Measurements from ENCODE around the gene DAO. TPM values are rescaled to one million over a fixed set of nuclear protein-coding genes. Genes with fewer than 3 reads are reported as not detected.

DAO gene
- polyA plus RNA-seq, 1 donor, result not detected

- DNase-seq, result no peak
Measured at GRCh38 chr12:108876550-108876949, 3.3 kb upstream of the DAO start.

GRCh38 chr12:108881953-108882352, 2.1 kb downstream of the DAO start:
- no peak for DNase-seq

GRCh38 chr12:108884116-108885012, 4.5 kb downstream of the DAO start:
- no peak for DNase-seq

GRCh38 chr12:108886873-108887629, 7.2 kb downstream of the DAO start:
- no peak for DNase-seq

- DNase-seq, result no peak
Measured at GRCh38 chr12:108888031-108888430, 8.1 kb downstream of the DAO start.

- DNase-seq, result no peak
Measured at GRCh38 chr12:108890208-108890607, 10.3 kb downstream of the DAO start.

GRCh38 chr12:108895220-108895802, 15.4 kb downstream of the DAO start:
- DNase-seq, result no peak

GRCh38 chr12:108896336-108896735, 16.4 kb downstream of the DAO start:
- no peak for DNase-seq

GRCh38 chr12:108896817-108897216, 16.9 kb downstream of the DAO start:
- DNase-seq, result no peak

GRCh38 chr12:108899145-108899544, 19.3 kb downstream of the DAO start:
- DNase-seq, result no peak

- DNase-seq, result no peak
Measured at GRCh38 chr12:108905725-108906124, 25.8 kb downstream of the DAO start.

GRCh38 chr12:108906971-108907370, 27.1 kb downstream of the DAO start:
- DNase-seq, result no peak

- peak; percentile 22 for DNase-seq
Measured at GRCh38 chr12:108907839-108908351, 28.0 kb downstream of the DAO start.

- DNase-seq, result no peak
Measured at GRCh38 chr12:108910336-108910735, 30.4 kb downstream of the DAO start.

- no peak for DNase-seq
Measured at GRCh38 chr12:108911915-108912314, 32.0 kb downstream of the DAO start.

- DNase-seq, result no peak
Measured at GRCh38 chr12:108912361-108912760, 32.5 kb downstream of the DAO start.

- peak; percentile 36 for DNase-seq
Measured at GRCh38 chr12:108914121-108914531, 34.2 kb downstream of the DAO start.

GRCh38 chr12:108915632-108916133, 35.8 kb downstream of the DAO start:
- DNase-seq, result no peak

GRCh38 chr12:108916336-108916735, 36.4 kb downstream of the DAO start:
- no peak for DNase-seq

- DNase-seq, result no peak
Measured at GRCh38 chr12:108918206-108918605, 38.3 kb downstream of the DAO start.

- DNase-seq, result no peak
Measured at GRCh38 chr12:108918960-108919642, 39.2 kb downstream of the DAO start.

- DNase-seq, result no peak
Measured at GRCh38 chr12:108921946-108922345, 42.1 kb downstream of the DAO start.
